PC-9 (cell line): ENCODE measurements around the gene PRLHR. TPM values are rescaled to one million over a fixed set of nuclear protein-coding genes. Genes with fewer than 3 reads are reported as not detected.

Experiments used
- BruUV-seq: library from RNA; stranded (reverse); fragments of 400-500 nt; replicated peaks from 2 replicates; lab custom pipeline; 2021; lab: Mats Ljungman, UMichigan
- CTCF ChIA-PET: fragments of 300-600 bp; sonication (Branson Sonifier 250); formaldehyde crosslinking; loops from one replicate; lab custom pipeline; 2022; ENCODE audit warnings: antibody characterized with exemption; lab: Charles Lee
- POLR2A ChIA-PET: fragments of 300-600 bp; sonication (Branson Sonifier 250); formaldehyde crosslinking; loops from one replicate; lab custom pipeline; 2022; ENCODE audit warnings: antibody characterized with exemption; ENCODE audit not compliant: unreplicated experiment; lab: Charles Lee
- DNase-seq, 2 experiments: peaks; one replicate each; pipeline versions ENCODE4 v3.0.0 to v3.0.0-alpha.2; 2015 to 2022; ENCODE audit warnings: mixed read lengths in 1 of 2
- H2AFZ ChIP-seq: fragments of 200-600 bp; sonication (generic); 2 replicates; pipeline ENCODE4 v1.8.1; 2017; ENCODE audit warnings: antibody characterized with exemption
- H3F3A ChIP-seq: fragments of 200-600 bp; sonication (generic); 2 replicates; pipeline ENCODE4 v1.8.1; 2017; ENCODE audit warnings: antibody characterized with exemption, mild to moderate bottlenecking, low read depth; ENCODE audit not compliant: insufficient read depth
- H3K27ac ChIP-seq: fragments of 200-600 bp; sonication (generic); 2 replicates; pipeline ENCODE4 v1.6.1; 2016; ENCODE audit warnings: mixed run types
- H3K27me3 ChIP-seq: fragments of 200-600 bp; sonication (generic); 2 replicates; pipeline ENCODE4 v1.6.1; 2016; ENCODE audit warnings: low read depth, mixed run types; ENCODE audit not compliant: insufficient read depth
- H3K36me3 ChIP-seq: fragments of 200-600 bp; sonication (generic); 2 replicates; pipeline ENCODE4 v1.6.1; 2016; ENCODE audit warnings: low read depth, mixed run types
- H3K4me1 ChIP-seq: fragments of 200-600 bp; sonication (generic); replicated peaks from 2 replicates; pipeline ENCODE4 v1.6.1; 2016; ENCODE audit warnings: mixed run types; ENCODE audit not compliant: insufficient read depth
- H3K4me2 ChIP-seq: fragments of 200-600 bp; sonication (generic); 2 replicates; pipeline ENCODE4 v1.6.1; 2017; ENCODE audit warnings: mixed run types
- H3K4me3 ChIP-seq: fragments of 200-600 bp; sonication (generic); 2 replicates; pipeline ENCODE4 v1.6.1; 2016; ENCODE audit warnings: mixed run types
- H3K79me2 ChIP-seq: fragments of 200-600 bp; sonication (generic); 2 replicates; pipeline ENCODE4 v1.6.1; 2017; ENCODE audit warnings: low read depth, mixed run types
- H3K9me2 ChIP-seq: fragments of 200-600 bp; sonication (generic); 2 replicates; pipeline ENCODE4 v1.8.1; 2017; ENCODE audit warnings: mild to moderate bottlenecking; ENCODE audit not compliant: insufficient read depth
- H3K9me3 ChIP-seq: fragments of 200-600 bp; sonication (generic); 2 replicates; pipeline ENCODE4 v1.8.1; 2016; ENCODE audit warnings: low read depth; ENCODE audit not compliant: insufficient read depth
- H4K20me1 ChIP-seq: fragments of 200-600 bp; sonication (generic); 2 replicates; pipeline ENCODE4 v1.8.1; 2017; ENCODE audit not compliant: insufficient read depth
- CTCF ChIP-seq: fragments of 200-600 bp; sonication (generic); conservative IDR thresholded peaks from 2 replicates; pipeline ENCODE4 v1.6.1; 2017; ENCODE audit warnings: mixed run types, antibody characterized with exemption, mild to moderate bottlenecking, moderate library complexity
- EZH2 ChIP-seq: fragments of 200-600 bp; sonication (generic); IDR thresholded peaks from 2 replicates; pipeline ENCODE4 v1.8.0; 2017; ENCODE audit warnings: antibody characterized with exemption, low read depth
- intact Hi-C: fragments of 100-400 bp; cut with micrococcal nuclease; formaldehyde crosslinking; loops from one replicate; pipeline ENCODE4 v1.10.0; 2022; ENCODE audit not compliant: unreplicated experiment
- total RNA-seq: library from RNA; stranded (reverse); gene quantifications from 2 replicates; pipeline ENCODE4 v1.2.3, GENCODE V29; 2021

The PRLHR gene
- total RNA-seq, 1 experiment from 2014 or later: not detected

- TF ChIP-seq CTCF: no peak
- no peak for TF ChIP-seq EZH2
- H4K20me1 ChIP-seq: no peaks in the 10 kb centered on the region
- no peak overlapping the region for H3K4me3 ChIP-seq
- CTCF ChIA-PET: no interaction called here
- peaks cover 35% of the 10 kb centered on the region; the same call in 1 of the 2 replicates for H3K27me3 ChIP-seq
- no TSS peak for BruUV-seq
- H3F3A ChIP-seq: no peaks in the 10 kb centered on the region
- H3K79me2 ChIP-seq: no peaks in the 10 kb centered on the region
- no peaks in the 10 kb centered on the region for H3K4me1 ChIP-seq
- intact Hi-C loops: no loop called here
- H3K36me3 ChIP-seq: no peaks in the 10 kb centered on the region
- no peak overlapping the region for H3K27ac ChIP-seq
- no peaks in the 10 kb centered on the region for H3K9me2 ChIP-seq
- H3K4me2 ChIP-seq: no peak overlapping the region
- H2AFZ ChIP-seq: no peak overlapping the region
- no peak for DNase-seq
- H3K9me3 ChIP-seq: no peaks in the 10 kb centered on the region
- POLR2A ChIA-PET: no interaction called here
Measured at GRCh38 chr10:118607768-118608354, 12.4 kb upstream of the PRLHR start.

- ChIA-PET POLR2A (no interaction called here), CTCF (no interaction called here)
- TF ChIP-seq CTCF (no peak), EZH2 (no peak)
- Histone ChIP-seq H3K27ac (no peak overlapping the region), H3K36me3 (no peaks in the 10 kb centered on the region), H3K79me2 (no peaks in the 10 kb centered on the region), H3K9me2 (no peaks in the 10 kb centered on the region), H3K4me1 (no peaks in the 10 kb centered on the region), H3K27me3 (peaks cover 51% of the 10 kb centered on the region), H3K9me3 (no peaks in the 10 kb centered on the region), H3F3A (no peaks in the 10 kb centered on the region), H3K4me2 (no peak overlapping the region), H2AFZ (no peak overlapping the region), H3K4me3 (no peak overlapping the region), H4K20me1 (no peaks in the 10 kb centered on the region)
- no peak for DNase-seq
- BruUV-seq: no TSS peak
- intact Hi-C loops: loop anchor here (2.0 kb wide), 1 partner anchor 65 kb away; no protein-coding TSS in a partner anchor
Measured at GRCh38 chr10:118605694-118606093, 10.2 kb upstream of the PRLHR start.

- Histone ChIP-seq H3K4me2 (no peak overlapping the region), H4K20me1 (no peaks in the 10 kb centered on the region), H3K36me3 (no peaks in the 10 kb centered on the region), H3K4me1 (no peaks in the 10 kb centered on the region), H3K79me2 (no peaks in the 10 kb centered on the region), H3K27me3 (peaks cover 48% of the 10 kb centered on the region), H3K9me3 (no peaks in the 10 kb centered on the region), H2AFZ (no peak overlapping the region), H3K4me3 (no peak overlapping the region), H3K27ac (no peak overlapping the region), H3K9me2 (no peaks in the 10 kb centered on the region), H3F3A (no peaks in the 10 kb centered on the region)
- BruUV-seq: no TSS peak
- no peak for DNase-seq
- POLR2A ChIA-PET: no interaction called here
- intact Hi-C loops: no loop called here
- CTCF ChIA-PET: no interaction called here
- no peak for TF ChIP-seq EZH2
- no peak for TF ChIP-seq CTCF
Measured at GRCh38 chr10:118596426-118597124, 1.1 kb upstream of the PRLHR start.
